ENCODE measurements around the gene CST9.
"Not testable (repeated sequence)": the region's sequence is repeated elsewhere in the genome, so short reads cannot be mapped to it uniquely, and the experiment has no call there.

The CST9 gene

DNA sequence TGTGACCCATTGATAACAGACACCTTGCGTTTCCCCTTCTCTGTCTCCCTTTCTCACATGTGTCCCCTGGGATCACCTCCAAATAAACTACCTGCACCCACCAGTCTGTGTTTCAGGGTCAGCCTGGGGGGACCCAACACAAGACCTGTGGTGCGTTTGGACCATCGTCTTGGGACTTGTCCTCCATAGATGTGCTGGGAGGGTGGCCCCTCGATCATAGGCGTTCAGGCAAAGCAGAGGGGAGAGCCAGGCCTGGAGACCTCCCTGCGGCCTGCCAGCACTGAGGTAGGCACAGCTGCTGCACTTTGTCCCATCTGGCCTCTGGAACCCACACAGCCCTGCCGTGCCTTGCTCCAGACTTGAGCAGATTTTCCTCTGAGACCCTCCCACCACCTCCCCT lies 18.1 kb downstream of the CST9 start:
- DNase-seq (ENCODE audit: low read depth), result no peak

DNA sequence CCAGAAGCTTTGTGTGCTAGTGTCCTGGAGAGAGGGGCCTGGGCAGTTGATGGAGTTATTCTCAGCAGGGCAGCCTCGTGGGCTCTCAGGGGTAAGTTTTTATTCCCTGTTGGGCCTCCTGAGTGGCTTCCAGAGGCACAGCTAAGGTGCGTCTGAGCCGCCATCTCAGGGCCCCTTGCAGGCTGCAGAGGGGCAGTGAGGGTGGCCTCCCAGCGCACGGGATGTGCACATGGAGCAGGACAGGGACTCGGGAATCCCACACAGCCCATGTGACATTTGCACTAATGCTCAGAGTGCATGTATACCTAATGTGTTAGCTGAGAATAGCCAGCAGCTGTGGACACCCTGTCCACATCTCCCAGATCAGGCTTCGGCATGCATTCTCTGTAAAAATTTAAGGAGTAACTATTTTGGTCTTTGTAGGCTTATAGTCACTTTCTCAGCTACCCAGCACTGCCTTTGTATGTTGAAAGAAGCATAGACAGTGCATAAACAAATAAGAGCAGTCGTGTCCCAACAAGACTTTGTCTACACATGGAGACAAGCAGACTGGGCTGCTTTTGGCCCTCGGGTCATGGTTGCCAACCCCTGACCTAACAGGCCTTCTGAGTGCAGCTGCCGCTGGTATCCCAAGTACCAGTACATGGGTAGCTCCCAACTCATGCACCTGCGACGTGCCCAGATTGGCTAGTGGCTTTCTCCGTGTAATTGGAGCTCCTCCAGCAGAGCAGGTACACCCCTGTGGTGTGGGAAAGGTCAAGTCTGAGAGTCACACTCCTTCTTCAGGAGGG lies 18.8 kb downstream of the CST9 start:
- no peak for DNase-seq (ENCODE audit: low read depth)

DNA sequence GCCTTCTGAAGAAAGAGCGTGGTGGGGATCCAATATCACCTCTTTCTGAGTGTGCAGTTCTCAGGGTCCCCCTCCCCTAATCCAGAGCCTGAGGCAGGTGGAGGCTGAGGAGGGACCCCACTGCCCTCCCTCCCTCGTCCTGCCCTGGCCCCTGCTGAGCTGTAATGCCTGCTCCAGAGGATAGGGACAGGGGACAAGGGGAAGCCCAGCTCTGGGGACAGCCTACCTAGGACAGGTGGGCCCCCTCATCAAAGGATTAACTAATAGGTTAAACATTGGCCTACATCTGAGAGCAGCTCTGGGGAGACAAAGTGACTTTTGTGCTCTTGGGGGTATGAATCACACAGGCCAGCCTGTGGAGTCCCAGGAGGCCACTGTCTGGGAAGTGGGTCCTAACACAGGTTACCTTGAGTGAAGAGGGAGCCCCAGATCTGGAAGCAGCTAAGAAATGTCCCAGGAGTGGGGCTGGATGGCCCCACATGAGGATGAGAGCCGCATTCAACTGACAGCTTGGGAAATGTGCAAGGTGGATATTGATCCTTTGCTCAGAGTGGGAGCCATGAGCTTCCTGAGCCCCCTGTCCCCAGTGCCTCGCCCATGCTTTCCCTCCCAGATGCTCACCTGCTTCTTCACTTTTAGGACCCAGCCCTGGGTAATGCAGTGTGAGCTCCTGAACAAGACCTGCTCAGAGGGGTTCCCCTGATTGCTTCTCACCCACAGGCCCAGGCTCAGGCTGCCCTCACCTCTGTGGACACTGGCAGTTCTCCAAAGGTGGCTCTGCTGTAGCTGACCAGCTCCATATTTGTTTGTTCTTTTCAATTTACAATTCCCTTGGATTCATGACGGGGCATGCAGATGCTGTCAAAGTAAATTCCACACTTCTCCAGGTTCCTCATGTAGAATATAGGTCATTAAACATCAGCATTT lies 19.6 kb downstream of the CST9 start:
- DNase-seq (ENCODE audit: low read depth), result no peak

DNA sequence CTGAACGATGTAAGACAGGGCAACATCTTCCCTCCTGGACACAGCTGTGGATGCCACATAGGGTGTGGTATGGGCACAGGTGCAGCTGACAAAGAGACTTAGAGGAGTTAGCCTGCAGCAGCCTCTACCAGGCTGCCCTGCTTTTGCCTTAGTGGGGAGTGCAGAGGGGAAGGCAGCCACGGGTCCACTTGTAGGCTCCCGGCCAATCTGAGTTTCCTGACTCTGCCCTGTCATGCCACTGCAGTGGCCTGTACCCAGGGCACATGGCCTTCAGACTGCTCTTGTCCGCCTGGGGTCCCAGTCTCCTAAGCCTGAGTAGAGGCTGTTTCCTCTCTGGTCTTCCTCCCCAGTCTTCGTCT lies 20.3 kb downstream of the CST9 start:
- DNase-seq (ENCODE audit: low read depth), result no peak

DNA sequence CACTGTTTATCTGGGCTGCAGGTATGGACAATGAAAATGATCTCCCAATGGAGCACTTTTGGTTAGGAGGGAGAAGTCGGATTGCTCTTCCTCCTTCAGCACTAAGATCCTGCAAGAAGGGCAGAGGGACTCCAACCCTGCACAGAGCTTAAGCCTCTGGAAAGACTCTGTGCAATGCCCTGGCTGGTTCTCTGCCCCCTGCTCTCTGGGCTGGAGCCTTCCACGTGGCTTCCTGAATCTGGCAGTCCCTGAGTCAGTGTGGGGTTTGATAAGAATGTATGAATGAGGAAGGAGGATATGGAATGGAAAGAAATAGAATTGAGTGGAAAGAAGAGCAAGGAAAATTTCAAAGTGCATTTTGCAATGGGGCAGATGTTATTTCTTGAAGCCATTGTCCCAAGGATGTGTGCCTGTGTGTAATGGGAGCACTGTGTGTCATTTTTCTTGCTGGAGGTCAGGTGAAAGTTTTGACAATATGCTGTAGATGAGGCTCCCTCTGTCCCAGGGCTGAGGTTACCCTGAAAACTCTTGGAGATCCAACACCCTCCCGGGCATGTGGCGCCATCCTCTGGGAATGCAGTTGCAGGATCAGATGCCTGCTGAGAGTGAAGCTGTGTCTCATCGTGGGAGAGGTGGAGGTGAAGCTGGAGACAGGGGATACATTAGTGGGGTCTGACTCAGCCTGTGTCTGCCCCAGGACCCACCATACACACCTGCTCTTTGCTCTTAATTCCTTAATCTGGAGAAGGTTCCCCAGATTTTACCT lies 21.1 kb downstream of the CST9 start:
- no peak for DNase-seq (ENCODE audit: low read depth)

DNA sequence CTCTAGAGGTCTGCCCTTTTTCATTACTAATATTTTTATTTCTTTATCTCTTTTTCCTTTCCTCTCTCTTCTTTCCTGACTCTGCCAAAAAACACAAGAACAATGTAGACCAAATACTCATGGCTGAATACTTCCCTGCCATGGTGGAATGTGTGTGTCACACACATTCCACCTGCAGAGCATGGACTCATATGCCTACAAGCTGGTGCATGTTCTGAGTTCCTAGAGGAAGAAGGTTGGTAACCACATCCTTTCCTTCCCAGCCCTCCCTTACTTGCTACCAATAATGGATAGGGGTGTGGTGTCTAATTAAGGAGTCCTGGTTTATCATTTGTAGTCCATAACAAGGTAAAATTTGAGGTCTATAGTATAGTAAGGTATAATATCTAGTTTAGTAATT lies 22.2 kb downstream of the CST9 start:
- DNase-seq (ENCODE audit: low read depth), result no peak

DNA sequence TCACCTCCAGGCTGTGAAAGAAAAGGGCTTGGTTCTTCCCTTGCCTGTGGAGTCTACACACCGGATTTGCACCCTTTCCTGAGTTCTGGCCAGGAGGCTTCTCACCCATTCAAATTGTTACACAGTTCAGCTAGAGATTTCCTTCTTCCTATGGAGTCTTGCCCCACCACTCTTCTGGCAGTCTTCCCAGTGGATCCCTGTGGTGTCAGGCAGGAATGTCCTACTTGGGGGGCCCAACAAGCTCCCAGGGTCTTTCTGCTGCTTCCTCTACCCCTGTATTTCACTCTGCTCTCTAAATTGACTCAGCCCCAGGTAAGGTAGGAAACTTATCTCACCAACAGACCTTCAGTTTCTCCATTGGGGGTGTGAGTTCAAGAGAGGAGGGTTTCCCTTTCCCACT lies 23.4 kb downstream of the CST9 start:
- no peak for DNase-seq (ENCODE audit: low read depth)

DNA sequence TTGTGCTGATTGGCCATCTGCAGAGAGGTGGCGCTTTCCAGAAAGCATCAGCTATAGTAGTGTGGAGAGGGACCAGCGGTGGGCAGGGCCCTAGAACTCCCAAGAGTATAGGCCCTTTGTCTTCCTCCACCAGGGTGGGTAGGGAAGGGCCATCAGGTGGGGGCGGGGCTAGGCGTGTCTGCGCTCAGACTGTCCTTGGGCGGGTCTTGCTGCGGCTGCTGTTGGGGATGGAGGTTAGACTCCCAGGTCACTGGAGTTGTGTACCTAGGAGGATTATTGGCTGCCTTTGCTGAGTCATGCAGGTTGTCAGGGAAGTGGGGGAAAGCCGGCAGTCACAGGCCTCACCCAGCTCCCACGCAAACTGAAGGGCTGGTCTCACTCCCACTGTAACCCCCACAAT lies 23.9 kb downstream of the CST9 start:
- DNase-seq (ENCODE audit: low read depth), result not testable (repeated sequence)

DNA sequence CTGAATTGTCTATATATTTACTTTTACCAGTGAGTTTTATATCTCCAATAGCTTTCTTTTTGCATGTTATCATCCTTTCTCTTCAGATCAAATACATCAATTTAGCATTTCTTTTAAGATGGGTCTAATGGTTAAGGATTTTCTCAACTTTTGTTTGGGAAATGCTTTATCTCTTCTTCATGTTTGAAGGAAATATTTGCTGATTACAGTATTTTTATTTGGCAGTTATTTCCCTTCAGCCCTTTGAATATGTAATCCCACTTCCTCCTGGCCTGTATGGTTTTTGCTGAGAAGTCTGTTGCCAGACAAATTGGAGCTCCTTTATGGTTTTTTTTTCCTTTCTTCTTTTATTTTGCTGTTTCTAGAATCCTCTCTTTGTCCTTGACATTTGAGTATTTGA lies 30.7 kb downstream of the CST9 start:
- no peak for DNase-seq (ENCODE audit: low read depth)

DNA sequence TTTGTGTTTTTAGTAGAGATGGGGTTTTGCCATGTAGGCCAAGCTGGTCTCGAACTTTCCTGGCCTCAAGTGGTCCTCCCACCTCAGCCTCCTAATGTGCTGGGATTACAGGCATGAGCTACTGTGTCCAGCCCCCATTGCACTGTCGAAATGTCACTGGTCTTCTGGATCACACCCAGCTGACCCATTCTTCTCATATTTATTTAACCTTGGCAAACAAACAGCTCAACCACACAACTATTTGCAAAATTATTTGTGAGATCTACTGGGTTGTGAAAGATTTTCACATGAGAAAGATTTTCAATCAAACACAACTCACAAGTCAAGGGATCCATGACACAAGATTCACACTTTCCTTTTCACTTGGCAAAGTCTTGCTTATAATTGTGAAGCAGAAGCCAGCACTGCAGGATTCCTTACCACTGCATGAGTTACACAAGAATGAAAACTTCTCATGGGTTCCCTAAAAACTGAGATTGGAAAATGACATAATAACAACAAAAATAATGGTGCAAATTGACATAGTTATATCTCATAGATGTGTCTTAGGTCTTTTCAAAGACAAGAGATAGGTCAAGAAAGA lies 35.4 kb downstream of the CST9 start:
- DNase-seq (ENCODE audit: low read depth), result no peak

DNA sequence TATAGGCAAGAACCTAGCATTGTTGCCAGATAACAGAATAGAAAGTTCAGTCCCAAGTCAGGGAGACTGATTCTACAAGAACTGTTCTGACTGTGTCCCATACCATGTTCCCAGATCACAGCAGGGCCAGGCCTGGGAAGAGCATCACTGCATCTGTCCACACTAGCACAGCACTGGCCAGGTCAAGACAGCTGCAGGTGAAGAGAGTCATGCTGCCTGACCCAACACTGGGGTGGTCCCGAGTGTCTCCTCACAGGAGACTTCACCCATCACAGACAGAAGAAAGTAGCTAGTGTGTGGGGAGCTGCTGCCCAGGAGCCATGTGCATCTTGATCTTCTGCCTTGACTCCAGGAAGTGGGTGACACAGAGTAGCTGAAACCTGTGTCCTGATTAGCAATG lies 36.1 kb downstream of the CST9 start:
- DNase-seq (ENCODE audit: low read depth), result no peak

DNA sequence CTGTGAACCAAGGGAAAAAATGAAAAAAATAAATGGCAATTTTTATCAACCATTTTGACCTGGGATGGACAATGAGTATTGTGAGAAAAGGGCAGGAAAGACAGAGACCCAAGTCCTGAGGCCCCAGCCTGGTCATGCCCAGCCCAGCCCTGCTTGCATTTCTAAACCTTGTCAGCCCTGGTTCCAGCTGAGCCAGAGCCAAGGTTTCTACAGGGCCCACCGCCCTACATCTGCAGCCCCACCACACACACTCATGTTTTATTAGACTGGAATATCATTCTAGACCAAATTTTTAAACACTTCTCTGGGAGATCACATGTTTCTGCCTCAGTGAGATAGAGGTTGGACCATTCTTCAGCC lies 36.8 kb downstream of the CST9 start:
- no peak for DNase-seq (ENCODE audit: low read depth)

DNA sequence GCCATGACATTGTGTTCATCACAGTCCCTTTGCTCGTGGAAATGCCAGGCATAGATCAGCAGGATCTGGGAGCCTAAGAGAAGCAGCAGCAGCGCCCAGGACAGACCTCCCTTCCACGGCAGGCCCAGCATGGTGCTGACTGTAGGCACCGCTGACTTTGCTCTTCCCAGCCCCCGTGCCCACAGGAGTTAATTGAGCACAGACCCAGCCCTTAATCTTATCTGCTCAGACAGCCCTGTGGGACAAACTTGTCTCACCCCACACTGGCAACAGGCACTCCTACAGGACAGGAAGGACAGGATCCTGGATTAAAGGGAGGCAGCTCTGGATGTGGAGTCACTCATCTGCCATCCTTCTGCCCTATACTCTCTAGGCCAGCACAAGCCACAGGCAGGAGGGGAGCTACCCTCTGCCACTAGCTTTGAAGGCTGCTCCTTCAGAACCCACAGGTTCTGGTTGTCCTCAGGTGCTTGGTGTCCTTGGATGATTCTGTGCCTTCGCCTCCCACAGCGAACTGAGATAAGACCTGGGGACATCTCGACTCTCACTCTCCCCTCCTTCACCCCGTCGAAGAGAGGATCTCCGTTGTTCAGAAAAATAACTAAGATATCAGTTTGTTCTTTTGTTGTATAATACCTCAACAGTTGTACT lies 37.3 kb downstream of the CST9 start, which contains the start of gene CST9L:
Gene CST9L, minus strand, starts transcription at position 165 of the 651 bp plus-strand sequence. Its CDS starts 34 bp downstream, at position 131.
- DNase-seq (ENCODE audit: low read depth), result no peak

DNA sequence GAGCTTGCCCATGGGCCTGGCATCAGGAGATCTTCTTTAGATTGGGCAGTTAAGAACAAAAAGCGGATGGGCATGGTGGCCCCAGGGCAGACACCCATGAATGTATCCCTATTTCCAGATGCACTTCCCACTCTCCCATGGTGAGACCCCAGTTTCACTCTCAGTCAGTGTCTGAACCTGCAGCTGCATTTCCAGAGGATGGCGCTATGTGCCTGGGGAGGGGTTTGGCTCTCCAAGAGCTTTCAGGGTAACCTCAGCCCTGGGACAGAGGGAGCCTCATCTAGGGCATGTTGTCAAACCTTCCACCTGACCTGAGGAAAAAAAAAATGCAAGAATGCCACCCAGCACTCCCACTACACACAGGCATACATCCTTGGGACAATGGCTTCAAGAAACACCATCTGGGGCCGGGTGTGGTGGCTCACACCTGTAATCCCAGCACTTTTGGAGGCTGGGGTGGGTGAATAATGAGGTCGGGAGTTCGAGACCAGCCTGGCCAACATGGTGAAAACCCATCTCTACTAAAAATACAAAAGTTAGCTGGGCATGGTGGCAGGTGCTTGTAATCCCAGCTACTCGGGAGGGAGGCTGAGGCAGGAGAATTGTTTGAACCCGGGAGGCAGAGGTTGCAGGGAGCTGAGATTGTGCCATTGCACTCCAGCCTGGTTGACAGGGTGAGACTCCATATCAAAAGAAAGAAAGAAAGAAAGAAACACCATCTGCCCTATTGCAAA lies 39.4 kb downstream of the CST9 start:
- no peak for DNase-seq (ENCODE audit: low read depth)

DNA sequence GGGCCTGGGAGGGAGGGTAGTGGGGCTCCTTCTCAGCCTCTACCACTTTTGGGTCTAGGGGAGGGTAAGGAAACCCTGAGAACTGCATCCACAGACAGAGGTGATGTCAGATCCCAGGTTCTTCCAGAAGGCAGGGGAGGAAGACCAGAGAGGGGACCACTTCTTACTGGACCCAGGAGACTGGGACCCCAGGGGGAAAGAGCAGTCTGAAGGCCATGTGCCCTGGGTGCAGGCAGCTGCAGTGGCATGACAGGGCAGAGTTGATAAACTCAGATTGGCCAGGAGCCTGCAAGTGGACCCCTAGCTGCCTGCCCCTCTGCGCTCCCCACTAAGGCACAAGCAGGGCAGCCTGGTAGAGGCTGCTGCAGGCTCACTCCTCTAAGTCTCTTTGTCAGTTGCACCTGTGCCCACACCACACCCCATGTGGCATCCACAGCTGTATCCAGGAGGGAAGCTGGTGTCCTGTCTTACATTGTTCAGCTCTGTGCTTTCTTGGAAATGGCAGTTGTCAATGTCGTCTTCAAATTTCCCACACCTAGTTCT lies 40.1 kb downstream of the CST9 start:
- no peak for DNase-seq (ENCODE audit: low read depth)

DNA sequence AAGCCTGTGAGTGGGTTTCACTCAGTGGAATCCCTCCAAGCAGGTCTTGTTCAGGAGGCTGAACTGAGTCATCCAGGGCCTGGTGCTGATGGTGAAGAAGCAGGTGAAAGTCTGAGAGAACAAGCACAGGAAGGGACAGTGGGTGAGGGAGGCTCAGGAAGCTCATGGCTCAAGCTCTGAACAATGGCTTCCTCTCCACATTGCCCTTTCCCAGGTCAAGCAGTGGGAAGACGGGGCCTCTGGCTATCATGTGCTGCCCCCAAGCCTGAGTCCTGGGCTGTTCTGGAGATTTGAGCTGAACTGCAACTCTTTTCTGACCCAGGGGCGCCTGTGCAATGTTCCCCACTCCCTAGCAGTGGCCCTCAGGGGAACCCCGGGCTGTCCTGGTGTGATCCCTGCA lies 40.8 kb downstream of the CST9 start:
- DNase-seq (ENCODE audit: low read depth), result no peak

DNA sequence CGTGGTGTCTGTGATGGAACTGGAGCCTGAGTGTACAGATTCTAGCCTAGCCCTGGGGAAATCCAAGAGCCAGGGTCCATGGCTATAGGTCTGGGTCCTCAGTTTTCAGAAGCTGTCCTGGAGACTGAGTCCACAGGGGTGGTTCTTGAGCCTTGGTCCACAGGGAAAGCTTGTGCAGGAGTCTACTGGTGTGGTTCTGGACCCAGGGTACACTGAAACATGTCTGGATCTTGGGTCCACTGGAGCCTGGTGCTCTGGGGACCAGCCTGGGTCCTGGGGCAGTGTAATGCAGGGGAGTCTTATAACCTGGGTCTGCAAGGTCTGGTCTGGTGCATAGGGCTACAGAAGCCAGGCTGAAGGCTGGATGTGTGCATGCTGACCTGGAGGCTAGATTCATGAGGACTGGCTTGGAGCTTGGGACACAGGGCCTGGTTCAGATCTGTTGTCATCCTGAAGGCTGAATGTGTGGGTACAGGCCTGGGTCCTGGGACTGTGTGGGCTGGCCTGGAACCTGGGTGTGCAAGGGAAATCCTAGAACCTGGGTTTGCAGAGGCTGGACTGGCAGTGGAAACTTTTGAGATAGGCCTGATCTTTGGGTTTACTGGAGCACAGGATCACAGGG lies 42.9 kb downstream of the CST9 start:
- no peak for DNase-seq (ENCODE audit: low read depth)

DNA sequence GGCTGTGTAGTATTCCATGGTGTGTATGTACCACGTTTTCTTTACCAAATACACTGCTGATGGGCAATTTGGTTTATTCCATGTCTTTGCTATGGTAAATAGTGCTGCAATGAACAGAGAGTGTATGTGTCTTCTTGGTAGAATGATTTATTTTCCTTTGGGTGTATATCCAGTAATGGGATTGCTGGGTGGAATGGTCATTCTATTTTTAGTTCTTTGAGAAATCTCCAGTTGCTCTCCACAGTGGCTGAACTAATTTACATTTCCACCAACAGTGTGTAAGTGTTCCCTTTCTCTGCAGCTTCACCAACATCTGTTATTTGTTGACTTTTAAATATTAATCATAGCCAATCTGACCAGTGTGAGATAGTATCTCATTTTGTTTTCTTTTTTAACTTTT lies 51.3 kb downstream of the CST9 start:
- no peak for DNase-seq (ENCODE audit: low read depth)

Data from activated T-helper 9 cell treated with anti-CD3 and anti-CD28 coated beads, Interleukin-2, amount 50 U/mL, for 16 hours (primary cell).